Activated CD8-positive, alpha-beta memory T cell treated with anti-CD3 and anti-CD28 coated beads, Interleukin-2, amount 50 U/mL, for 48 hours (primary cell): ENCODE measurements around the gene CLEC3B.
"Not testable (repeated sequence)": the region's sequence is repeated elsewhere in the genome, so short reads cannot be mapped to it uniquely, and the experiment has no call there.

Experiments
- DNase-seq: peaks from one replicate; pipeline ENCODE4 v3.0.0-alpha.2; 2020

Gene CLEC3B, protein sequence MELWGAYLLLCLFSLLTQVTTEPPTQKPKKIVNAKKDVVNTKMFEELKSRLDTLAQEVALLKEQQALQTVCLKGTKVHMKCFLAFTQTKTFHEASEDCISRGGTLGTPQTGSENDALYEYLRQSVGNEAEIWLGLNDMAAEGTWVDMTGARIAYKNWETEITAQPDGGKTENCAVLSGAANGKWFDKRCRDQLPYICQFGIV

DNA sequence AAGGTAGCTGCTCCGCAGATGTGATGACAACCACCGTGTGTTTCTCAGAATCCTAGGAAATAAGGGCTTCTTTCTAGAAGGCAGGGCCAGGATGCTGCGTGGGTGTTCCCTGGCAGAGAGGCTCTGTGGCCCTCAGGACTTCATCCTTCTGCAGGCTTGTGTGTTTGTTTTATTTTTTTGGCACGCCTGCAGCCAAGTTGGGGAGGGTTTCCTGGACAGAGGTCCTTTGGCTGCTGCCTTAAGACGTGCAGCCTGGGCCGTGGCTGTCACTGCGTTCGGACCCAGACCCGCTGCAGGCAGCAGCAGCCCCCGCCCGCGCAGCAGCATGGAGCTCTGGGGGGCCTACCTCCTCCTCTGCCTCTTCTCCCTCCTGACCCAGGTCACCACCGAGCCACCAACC, at the start of gene CLEC3B:
TSS of gene CLEC3B (plus strand) at position 266 of the 400 bp plus-strand sequence. CDS start at position 326, 60 bp downstream.
- DNase-seq = no peak

DNA sequence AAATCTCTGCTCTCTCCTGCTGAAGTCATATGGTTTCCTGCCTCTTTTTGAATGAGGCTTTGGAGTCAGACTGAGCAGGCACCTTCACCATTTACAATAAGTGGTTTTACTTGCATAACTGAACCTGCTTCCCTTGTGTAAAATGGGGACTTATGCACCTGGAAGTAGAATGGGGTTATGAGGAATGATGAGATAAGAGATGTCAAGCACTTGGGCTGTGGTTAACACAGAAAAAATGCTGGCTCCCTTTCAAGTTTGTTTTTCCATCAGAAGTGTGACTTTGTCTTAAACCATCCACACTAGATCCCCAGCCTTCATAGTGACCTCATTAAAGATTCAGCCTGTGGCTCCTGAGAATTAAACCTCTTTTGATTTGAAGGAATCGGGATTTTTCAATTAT, 44.9 kb upstream of the CLEC3B start:
- DNase-seq = no peak

DNA sequence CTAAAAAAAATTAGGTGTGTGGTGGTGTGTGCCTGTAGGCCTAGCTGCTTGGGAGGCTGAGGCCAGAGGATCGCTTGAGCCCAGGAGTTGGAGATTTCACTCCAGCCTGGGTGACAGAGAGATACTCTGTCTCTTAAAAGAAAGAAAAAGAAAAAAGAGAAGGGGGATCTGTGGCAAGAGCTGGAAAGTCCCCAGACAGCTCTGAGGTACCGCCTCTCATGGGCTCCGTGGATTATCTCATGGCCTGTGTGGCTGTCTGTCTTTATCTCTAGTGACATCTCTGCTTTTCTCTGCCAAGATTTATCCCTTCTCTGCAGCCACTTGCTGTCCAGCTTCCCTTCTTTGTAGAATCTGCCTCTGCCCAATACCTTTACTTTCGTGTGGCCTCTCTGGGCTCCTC, 44.4 kb upstream of the CLEC3B start:
- no peak for DNase-seq

DNA sequence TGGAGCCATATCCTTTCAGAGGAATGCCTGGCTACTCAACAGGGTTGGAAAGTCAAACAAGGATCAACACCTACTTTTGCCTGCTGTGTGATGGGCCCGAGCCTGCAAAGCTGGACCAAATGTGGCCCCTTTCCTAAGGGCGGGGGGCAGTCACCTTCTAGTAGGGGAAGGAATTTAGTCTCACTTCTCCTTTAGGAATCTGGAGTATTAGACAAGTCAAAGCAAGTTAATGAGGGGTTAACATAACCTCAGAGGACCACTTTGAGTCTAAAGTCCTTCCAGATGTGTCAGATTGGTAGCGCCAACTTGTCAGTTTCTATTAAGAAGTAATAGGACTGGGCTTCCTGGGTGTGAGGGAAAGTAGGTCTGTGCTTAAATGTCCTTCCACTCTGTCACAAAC, 43.3 kb upstream of the CLEC3B start:
- no peak for DNase-seq

- DNase-seq = no peak
These were observed 42.6 kb upstream of the CLEC3B start for GRCh38 chr3:44983484-44983941.

GRCh38 chr3:44984335-44984734, 41.8 kb upstream of the CLEC3B start:
- DNase-seq = no peak

DNA sequence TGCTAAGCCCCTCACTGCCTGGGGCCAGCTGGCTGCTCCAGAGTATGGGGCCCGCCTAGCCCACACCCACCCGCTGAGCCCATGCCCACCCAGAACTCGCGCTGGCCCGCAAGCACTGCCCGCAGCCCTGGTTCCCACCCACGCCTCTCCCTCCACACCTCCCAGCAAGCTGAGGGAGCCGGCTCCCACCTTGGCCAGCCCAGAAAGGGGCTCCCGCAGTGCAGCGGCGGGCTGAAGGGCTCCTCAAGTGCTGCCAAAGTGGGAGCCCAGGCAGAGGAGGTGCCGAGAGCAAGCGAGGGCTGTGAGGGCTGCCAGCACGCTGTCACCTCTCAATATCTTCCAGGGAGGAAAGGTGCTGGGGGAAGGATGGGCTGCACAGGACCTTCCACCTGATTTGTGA, 39.8 kb upstream of the CLEC3B start:
- not testable (repeated sequence) for DNase-seq

- DNase-seq = no peak
These were observed 38.8 kb upstream of the CLEC3B start for GRCh38 chr3:44987332-44987731.

DNA sequence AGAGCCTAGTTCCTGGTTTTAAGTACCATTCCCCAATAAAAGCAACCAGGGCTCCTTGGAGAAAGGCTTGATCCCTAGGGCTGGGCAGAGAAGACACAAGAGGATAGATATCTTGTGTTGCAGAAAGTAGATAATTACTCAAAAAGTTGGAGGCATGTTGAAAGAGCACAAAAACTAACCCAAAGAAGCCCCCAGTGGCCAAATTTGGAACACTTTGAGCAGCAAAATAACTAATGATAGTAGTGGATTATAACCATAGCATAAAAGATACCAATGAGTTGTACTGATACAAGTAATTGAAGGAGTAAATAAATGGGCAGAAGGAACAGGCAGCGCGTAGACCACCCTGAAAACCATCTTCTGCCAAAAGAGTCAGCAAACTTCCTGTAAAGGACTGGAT, 38.0 kb upstream of the CLEC3B start:
- no peak for DNase-seq

- no peak for DNase-seq
These were observed 37.0 kb upstream of the CLEC3B start for GRCh38 chr3:44989141-44989540.

DNA sequence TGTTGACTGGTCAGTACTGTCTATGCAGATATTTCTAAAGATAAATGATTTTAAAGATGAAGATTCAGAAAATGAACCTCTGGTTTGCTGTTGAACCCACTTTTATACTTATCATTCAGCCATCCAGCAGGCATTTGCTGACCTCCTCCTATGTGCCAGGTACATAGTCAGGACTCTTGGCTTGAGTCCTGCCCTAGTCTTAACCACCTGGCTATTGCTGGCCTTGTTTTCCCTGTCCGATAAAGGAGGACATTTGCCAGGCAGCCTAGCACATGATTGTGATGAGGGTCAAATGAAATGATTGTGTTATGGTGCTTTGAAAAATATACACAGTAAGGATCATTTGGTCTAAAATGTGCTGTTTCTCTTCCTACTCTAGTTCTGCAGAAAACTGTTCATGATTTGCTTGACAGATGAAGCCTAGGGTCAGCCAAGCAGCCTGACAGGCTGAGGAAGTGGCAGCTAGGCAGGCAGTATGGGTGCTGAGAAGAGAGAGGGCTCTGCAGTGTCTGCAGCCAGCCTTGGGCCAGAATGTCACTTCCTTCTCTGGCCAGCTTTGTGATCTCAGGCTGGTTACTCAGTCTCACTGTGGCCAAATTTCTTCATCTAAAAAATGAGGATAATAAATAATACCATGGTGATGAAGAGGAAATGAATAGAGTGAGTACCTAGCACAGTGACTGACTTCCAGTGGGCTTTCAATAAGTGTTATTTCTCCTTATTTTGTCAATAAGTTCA, 36.3 kb upstream of the CLEC3B start:
- DNase-seq = no peak

DNA sequence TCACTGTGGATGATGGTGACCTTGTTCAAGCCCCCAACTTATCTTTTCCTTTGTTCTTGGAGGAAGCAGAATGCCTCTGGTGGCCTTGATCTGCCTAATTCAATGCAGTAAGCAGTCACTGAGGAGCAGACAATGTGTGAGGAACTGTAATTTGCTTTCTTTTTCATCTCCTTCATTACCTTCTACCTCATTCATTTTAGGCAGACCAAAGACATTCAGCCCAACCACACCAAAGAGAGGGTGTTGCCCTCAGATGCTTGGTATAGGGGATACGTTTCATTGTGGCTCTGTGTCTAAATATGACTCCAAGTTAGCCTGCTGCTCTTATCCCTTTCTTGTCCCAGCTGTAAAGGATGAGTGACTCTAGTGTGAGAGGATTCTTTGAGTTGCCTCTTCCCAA, 34.8 kb upstream of the CLEC3B start:
- no peak for DNase-seq

DNA sequence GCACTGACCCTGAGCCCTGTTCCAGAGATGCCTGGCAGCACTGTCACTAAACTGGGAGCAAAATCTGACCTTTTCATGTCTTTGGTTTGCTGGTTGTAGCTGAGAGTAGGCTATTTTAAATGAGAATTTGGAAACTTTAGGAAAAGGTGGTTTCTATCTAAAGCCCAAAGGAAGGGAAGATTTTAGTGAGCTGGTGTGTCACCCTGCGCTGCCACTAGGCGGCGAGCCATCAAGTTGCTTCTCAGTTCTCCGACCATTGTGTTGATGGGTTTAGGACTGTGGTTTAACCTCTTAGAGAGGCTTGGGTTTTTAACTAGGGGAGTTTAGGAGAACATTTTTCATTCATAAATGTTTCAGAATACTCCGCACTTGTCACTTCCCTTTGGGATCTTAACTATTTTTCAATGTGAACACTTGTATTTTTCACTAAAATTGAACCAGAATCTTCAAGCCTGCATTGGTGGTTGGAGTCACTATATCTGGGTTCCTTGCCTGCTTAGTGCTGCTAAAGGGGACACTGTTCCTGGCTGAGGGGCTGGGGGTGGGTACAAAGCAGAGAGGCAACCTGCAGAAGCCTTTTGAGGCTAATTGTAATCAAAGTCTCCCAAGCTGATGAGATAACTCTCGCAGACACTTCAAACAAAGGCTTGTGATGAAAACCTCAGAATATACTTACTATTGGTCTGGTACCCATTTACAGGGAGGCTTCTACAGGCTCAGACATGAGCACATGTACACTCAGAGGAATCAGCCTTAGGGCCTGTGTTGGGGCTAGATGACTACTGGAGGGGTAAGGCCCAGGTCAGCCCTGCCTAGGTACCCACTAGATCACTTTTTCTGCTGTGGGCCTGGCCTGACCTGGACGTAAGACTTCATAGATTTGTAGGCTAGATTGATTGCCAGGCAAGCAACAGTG, 33.3 kb upstream of the CLEC3B start:
- no peak for DNase-seq

DNA sequence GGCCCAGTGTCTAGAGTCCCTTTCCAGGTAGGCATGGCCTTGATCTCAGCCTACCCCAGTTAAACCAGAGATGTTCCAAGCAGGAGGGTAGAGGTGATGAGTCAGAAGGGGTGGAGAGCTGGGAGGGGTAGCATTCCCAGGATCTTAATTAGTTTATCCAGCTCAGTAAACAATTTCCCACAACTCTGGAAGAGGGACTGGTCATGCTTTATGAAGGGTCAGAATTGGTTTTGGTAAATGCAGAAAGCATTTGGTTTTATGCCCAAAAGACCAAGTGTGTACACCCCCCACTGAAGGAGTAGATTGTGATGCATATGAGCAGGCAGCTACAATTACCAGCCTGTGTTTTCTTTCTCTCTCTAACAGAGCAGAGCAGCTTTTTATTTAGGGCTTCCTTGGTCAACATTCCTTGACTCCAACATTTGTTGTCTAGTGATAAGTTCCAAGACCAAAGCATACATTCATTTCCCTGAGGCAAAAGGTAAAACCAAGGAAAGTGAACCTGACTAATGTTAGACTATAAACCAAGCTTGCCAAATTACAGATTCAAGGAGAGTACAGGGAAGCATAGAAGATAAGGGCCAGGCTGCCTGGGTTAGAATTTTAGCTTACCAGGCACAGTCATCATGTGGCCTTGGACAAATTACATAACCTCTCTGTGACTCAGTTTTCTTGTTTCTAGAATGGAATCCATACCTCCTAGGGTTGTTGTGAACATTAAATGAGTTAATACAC, 32.5 kb upstream of the CLEC3B start:
- no peak for DNase-seq

DNA sequence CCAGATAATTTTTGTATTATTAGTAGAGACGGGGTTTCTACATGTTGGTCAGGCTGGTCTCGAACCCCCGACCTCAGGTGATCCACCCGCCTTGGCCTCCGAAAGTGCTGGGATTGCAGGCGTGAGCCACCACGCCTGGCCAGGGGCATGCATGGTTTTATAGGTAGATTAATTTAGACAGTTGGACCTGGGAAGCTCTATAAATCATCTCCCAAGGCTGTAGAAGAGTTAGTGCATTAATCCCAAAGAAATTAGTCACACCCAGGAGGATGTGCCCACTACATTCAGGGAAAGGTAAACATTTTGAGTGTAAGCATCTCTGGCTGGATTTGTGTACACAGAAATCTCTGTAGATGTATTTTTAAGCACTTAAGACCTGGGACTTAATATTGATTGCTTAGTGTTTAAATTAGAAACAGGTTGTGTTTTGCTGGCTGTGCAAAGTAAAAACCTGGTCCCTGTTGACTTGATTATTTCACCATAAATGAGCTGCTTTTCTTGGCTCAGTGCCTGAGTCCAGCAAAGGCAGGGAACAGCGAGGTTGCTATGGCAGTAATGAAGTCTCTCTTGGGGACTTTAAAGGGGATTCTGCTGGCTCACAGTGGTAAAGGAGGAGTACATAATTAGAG, 30.8 kb upstream of the CLEC3B start:
- DNase-seq = no peak

GRCh38 chr3:44996556-44996969, 29.5 kb upstream of the CLEC3B start:
- DNase-seq = no peak

DNA sequence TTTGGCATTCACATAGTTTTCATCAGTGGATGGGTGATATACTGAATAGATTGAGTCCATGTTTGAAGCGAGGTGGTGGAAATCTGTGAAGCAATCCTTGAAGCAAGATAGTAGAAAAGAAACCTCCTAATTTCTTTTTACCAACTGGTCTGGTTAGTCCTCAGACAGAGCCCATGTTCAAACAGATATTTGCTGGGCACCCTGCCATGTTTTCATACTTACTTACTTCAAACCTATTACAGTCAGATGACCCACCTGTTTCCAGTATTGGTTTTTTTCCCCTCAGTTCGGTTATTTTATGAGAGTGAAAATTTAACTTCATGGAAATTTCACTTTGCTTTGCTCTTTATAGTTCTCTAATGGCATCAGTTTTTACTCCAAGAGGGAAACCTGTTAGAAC, 26.3 kb upstream of the CLEC3B start:
- DNase-seq = no peak

DNA sequence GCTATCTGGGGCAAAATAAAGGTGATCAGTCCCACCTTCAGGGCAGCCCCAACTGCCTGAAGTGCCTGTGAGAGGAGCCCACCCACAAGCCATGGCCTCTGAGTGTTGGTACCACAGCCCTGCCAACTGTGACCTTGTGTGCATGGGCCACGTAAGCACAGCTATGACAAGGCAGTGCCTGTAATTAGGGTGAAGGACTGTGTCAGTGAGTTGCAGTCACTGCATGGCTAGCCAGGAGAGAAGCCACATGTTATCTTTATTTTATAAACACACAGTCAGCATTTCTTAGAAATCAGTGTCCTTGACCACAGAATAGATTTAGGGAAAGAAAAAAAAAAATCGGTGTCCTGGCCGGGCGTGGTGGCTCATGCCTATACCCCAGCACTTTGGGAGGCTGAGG, 25.3 kb upstream of the CLEC3B start:
- no peak for DNase-seq

- DNase-seq = no peak
These were observed 24.4 kb upstream of the CLEC3B start for GRCh38 chr3:45001738-45002137.

- DNase-seq = no peak
These were observed 23.9 kb upstream of the CLEC3B start for GRCh38 chr3:45002139-45002660.

GRCh38 chr3:45002720-45003119, 23.4 kb upstream of the CLEC3B start:
- no peak for DNase-seq

- no peak for DNase-seq
These were observed 22.7 kb upstream of the CLEC3B start for GRCh38 chr3:45003406-45003805.
